GM12892 (cell line): ENCODE measurements around the gene TMEM178B.

ENCODE experiments used
- POLR2A ChIP-seq: IDR thresholded peaks from 2 replicates; pipeline ENCODE4 v1.6.1; 2011; ENCODE audit warnings: low read depth, low read length, control low read depth
- POLR2AphosphoS5 ChIP-seq: IDR thresholded peaks from 2 replicates; pipeline ENCODE4 v1.6.1; 2011; ENCODE audit warnings: low read depth, low read length, control low read depth
- TAF1 ChIP-seq: IDR thresholded peaks from 2 replicates; pipeline ENCODE4 v1.6.1; 2011; ENCODE audit warnings: low read depth, mild to moderate bottlenecking, control low read depth, low read length, borderline replicate concordance

GRCh38 chr7:141333459-141333858 lies 259.6 kb downstream of the TMEM178B start:
- no peak for TF ChIP-seq POLR2AphosphoS5
- TF ChIP-seq POLR2A: no peak
- TF ChIP-seq TAF1: no peak
